GM18870 (cell line): ENCODE results near the gene MYLK.

Experiments used
- ATAC-seq: cut with Tn5 transposase; IDR thresholded peaks from one replicate; pipeline ENCODE4 v1.9.1; 2021; ENCODE audit warnings: moderate library complexity; ENCODE audit not compliant: unreplicated experiment

Gene MYLK

GRCh38 chr3:123652342-123652984 lies 231.7 kb downstream of the MYLK start:
- no peak for ATAC-seq

GRCh38 chr3:123651449-123652341 lies 232.4 kb downstream of the MYLK start:
- no peak for ATAC-seq

DNA sequence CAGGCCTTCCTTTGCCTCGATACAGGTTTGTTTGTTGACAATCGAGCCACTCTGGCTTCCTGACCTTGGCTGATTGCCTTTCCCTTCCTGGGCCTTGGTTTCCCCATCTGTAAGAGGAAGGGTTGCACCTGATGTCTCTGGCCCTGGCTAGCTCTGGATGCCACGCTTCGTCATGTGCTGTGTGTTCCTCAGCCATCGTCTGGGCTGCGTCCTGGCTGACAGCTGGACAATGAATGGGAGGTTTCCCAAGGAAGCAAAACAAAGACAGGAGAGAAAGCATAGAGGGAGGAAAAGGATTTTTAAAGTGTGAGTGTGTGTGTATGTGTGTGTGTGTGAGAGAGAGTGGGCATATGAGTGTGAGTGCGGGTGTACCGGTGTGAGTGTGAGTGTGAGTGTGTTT lies 234.0 kb downstream of the MYLK start:
- ATAC-seq: no peak

DNA sequence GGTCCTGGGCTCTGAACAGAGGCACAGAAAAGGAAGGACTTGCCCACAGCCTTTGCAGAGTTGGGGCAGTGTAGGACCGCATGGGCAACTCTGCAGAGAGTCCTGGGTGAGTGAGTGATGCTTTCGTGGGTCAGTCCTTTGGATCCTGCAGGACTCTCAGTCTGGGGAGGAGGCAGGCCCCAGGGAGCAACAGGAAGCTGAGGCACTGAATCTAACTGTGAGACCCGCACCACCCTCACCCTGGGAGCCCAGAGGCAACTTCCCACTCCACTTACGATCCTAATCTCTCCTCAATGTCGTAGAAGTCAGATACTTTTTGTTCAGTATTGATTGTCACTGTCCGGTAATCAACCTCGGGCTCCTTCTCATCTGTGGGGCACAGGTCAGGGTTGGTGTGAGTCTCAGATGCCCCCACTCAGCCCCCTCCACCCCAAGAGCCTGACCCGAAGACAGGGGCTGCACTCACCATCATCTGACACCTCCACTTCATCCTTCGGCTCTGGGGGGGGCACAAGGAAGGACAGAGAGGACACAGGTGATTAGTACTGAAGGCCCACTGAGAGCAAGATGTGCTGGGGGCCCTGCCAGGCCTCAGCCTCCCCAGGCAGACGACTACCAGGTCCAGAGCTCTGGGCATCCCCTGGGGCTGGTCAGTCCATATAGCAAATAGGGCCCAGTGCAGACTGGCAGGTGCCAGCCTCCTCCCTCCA lies 235.3 kb downstream of the MYLK start:
- ATAC-seq: no peak

DNA sequence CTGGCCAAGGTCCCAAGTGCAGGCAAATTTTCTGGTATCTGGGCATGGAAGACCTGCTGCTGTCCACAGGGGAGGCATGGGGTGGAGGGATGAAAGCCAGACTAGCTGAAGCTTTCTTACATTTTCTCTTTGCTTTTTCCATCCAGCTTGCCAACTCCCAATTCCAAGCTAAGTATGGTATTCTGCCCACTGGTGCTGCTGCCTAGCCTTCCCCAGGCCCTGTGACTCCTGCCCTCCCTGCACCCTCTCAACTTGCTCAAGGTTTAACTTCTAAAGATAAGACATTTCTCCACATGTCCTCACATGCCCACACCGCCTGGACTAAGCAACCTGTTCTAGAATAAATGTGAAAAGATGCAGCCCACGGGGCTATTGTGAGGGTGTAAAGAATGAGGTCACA lies 239.8 kb downstream of the MYLK start:
- no peak for ATAC-seq

GRCh38 chr3:123642957-123643330 lies 241.2 kb downstream of the MYLK start:
- ATAC-seq: no peak

GRCh38 chr3:123642182-123642956 lies 241.8 kb downstream of the MYLK start:
- no peak for ATAC-seq

DNA sequence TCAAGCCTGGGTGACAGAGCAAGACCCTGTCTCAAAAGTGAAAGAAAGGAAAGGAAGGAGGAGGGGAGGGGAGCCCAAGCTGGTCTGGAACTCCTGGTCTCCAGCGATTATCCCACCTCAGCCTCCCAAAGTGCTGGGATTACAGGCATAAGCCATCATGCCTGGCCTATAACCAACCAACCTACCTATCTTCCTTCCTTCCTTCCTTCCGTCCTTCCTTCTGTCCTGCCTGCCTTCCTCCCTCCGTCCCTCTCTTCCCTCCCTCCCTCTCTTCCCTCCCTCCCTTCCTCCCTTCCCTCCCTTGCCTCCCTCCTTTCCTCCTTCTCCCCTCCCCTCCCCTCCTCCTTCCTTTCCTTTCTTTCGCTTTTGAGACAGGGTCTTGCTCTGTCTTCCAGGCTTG lies 242.6 kb downstream of the MYLK start:
- no peak for ATAC-seq

DNA sequence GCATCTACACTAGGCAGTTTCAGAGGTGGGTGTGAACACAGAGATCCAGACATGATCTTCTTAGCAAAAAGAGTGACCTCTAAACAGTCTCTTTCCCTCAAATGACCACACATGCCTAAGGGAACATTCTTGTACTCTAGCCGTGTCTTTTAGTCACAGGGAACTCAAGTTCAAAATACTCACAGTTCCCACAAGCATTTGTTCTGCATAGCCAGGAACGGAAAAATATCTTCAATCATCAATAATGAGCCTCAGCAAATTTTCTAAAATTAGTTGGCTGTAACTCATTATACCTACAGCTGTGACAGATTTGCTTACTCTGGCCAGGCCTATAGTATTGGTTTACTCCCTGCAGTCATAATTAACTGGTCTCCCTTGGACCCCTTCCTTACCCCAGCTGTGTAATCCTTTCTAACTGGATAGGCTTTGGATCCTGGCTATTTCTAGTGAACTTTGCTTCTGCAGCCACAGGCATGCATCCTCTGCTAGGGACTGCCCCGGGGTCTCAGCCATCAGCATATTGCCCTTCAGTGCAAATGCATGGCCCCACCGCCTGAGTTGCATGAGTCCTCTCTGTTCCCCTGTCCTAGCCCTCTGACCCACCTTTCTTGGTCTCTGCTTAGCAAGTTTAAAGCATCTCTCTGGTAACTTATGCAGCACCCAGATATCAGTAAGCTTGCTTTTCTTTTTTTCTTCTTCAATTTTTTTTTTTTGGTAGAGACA lies 243.2 kb downstream of the MYLK start:
- ATAC-seq: no peak

GRCh38 chr3:123640311-123640710 lies 243.8 kb downstream of the MYLK start:
- ATAC-seq: no peak

DNA sequence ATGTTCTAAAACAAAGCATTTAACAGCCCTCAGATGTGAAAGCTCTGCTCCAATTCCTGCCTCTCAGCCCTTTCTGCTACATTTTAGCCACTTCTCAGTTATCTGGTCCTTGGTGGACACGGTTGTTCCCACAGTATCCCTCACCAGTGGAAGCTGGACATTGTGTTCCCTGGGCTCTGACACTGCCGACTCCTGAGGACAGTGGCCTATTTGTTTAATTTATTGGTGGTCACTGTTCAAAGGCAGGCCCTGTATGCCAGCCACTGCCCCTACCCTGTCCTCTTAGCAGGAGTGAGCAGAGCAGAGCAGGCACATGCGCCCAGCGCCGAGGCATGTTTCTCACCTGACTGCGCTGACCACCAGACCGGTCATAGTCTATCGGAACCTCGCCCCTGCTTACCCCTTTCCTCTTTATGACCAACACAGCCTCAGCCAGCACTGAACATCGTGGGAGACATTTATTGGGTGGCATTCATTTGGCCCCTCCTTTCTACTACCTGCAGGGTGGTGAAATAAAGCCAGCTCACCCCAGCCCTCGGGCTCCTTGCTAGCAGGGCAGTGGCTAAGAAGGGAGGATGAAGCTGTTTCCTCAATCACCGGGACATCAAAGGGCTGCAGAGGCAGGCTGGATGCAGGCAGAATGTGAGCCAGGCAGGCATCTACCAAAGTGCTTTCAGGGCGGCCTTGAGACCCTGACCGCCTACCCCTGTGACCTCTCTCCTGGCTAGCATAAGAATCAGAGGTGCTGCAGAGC lies 245.0 kb downstream of the MYLK start:
- ATAC-seq: no peak

DNA sequence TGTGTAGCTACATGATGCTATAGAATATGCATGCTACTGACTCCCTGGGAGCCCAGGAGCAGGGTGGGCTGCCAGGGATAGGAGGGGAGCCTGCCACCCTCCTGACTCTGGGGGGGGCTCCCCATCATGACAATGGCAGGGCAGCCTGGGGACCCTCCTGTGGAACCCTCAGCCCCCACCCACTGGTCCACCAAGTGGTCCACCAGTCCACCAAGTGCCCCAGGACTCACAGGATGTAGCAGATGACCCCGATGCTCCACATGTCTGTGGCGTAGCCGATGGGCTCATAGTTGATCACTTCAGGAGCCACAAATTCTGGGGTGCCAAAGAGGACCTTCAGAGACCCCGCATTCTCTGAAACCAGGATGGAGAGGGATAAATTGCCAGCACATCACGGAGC lies 246.3 kb downstream of the MYLK start:
- ATAC-seq: no peak

DNA sequence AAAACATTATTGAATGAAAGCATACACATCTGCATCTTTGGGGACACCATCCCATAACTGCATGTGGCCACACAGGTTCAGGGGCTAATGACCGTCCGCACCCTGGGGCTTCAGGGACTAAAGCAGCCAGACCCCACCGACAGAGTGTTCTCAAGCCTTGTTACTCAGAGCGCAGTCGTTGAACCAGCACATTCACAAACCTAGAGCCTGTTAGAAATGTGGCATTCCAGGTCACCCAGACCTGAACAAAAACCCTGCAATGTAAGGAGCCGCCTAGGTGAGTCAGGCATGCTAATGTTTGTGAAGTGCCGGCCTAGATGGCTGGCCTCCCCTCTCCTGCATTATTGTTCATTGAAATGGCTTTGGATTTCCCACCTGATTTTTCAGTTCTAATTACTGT lies 247.0 kb downstream of the MYLK start:
- no peak for ATAC-seq

DNA sequence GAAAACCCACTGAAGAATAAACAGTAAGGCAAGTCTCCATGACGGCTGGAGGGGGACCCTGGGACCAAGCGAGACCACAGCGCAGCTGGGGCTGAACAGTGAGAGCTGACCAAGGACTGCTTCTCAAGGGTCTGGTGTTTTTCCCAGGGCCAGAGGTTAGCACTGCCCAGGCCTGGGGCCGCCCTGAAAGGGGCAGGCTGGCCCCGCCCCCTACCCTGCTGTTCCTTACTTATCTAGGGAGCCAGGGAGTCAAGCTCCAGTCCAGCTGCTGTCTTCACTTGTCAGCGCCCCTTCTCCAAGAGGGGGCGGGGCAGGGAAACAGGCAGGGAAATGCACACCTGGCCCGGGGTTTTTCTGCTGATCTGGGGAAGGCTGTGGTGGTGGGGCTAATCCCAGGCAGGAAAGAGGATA lies 247.7 kb downstream of the MYLK start:
- ATAC-seq: no peak

GRCh38 chr3:123635717-123636116 lies 248.4 kb downstream of the MYLK start:
- no peak for ATAC-seq

DNA sequence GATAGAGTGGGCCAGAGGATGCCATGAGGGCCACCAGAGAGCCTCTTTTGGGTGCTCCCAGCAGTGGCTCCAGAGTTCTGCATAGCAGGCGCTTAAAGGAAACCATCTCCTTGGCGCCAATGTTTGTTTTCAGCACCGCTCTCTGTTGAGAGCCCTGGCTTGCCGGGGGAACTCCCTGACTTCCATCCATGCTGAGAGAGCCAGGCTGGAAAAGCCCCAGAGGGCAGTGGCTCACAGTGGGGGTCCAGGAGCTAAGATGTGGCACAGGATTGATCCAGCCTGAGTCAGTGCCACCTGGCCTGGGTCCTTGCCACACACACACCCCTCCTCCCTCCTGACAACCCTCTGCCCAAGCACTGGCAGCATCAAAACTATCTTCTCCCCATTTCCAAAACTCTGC lies 248.9 kb downstream of the MYLK start:
- no peak for ATAC-seq

- ATAC-seq: no peak
Measured at GRCh38 chr3:123634149-123635051, 249.7 kb downstream of the MYLK start.

DNA sequence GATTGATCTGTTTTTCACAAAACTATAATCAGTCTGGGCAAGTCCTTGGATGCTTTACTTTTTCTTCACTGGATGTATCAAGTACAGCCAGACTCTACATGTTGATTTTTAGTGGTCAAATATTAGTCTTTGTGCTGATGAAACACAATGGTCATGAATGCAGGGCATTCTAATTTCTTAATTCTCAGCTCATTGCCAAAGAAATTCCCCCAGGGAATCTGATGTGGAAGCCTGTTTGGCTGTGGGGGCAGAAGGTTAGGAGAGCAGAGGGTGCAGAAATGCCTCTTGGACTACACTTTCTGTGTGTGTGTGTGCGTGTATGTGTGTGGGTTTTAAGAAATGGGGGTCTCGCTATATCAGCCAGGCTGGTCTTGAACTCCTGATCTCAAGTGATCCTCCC lies 250.6 kb downstream of the MYLK start:
- ATAC-seq: no peak

- ATAC-seq: no peak
Measured at GRCh38 chr3:123632161-123632655, 251.9 kb downstream of the MYLK start.
